A549 (cell line): Measurements from ENCODE around the gene PIP5K1B. TPM values are rescaled to one million over a fixed set of nuclear protein-coding genes. Genes with fewer than 3 reads are reported as not detected.

ENCODE experiments used
- ATAC-seq, 2 experiments: fragments of 200-7000 bp in 1 of 2; fragments of >200 bp in 1 of 2; cut with Nextera tagmentation in 1 of 2; cut with Tn5 transposase in 1 of 2; 3 replicates each; pipeline versions ENCODE4 v1.8.0 to v1.9.1; 2018 to 2020; ENCODE audit warnings: mild to moderate bottlenecking in 1 of 2, moderate library complexity in 1 of 2
- CTCF ChIA-PET: fragments of 300-600 bp; sonication (Branson Sonifier 250); formaldehyde crosslinking; extraction: SDS; loops from one replicate; lab custom pipeline; 2021; ENCODE audit warnings: antibody characterized with exemption, inconsistent platforms; lab: Yijun Ruan, JAX
- POLR2A ChIA-PET: fragments of 350-600 bp; formaldehyde crosslinking; extraction: SDS; loops from one replicate; lab custom pipeline; 2021; ENCODE audit warnings: antibody characterized with exemption, inconsistent platforms; lab: Yijun Ruan, JAX
- DNase-seq, 2 experiments: peaks; one replicate each; pipeline versions ENCODE4 v3.0.0 to v3.0.0-alpha.2; 2011 to 2016; ENCODE audit warnings: low read depth in 1 of 2, low spot score in 1 of 2
- FAIRE-seq: peaks from 2 replicates; lab custom pipeline; 2011; peaks lifted over from hg19 to GRCh38; lab: Jason Lieb, UNC
- H3K27ac ChIP-seq, 2 experiments: fragments of >200 bp; sonication (Bioruptor Twin); formaldehyde crosslinking; 3 replicates each; pipeline ENCODE4 v1.5.1; 2016 to 2017
- H3K4me1 ChIP-seq: fragments of >200 bp; sonication (Bioruptor Twin); formaldehyde crosslinking; 3 replicates; pipeline ENCODE4 v1.6.1; 2016
- H3K4me2 ChIP-seq: fragments of >200 bp; sonication (Bioruptor Twin); formaldehyde crosslinking; 3 replicates; pipeline ENCODE4 v1.6.1; 2016
- H3K4me3 ChIP-seq: fragments of >200 bp; sonication (Bioruptor Twin); formaldehyde crosslinking; 3 replicates; pipeline ENCODE4 v1.5.1; 2016
- H3K9me3 ChIP-seq: fragments of >200 bp; sonication (Bioruptor Twin); formaldehyde crosslinking; 3 replicates; pipeline ENCODE4 v1.6.1; 2016
- ATOH8 ChIP-seq: fragments of 250-450 bp; sonication (Bioruptor Pico); IDR thresholded peaks from 2 replicates; pipeline ENCODE4 v1.5.0; 2020; ENCODE audit warnings: low read depth, mild to moderate bottlenecking, moderate library complexity
- BCL3 ChIP-seq: fragments of >200 bp; sonication (Bioruptor Twin); formaldehyde crosslinking; IDR thresholded peaks from 3 replicates; pipeline ENCODE4 v1.6.1; 2016
- CBX2 ChIP-seq: fragments of 200-600 bp; sonication (generic); IDR thresholded peaks from 2 replicates; pipeline ENCODE4 v1.6.1; 2016; ENCODE audit warnings: low read depth, mild to moderate bottlenecking, borderline replicate concordance
- CHD2 ChIP-seq: fragments of 150-350 bp; IDR thresholded peaks from 2 replicates; pipeline ENCODE4 v1.6.1; 2014; ENCODE audit warnings: low read length; ENCODE audit not compliant: partially characterized antibody
- FOXS1 ChIP-seq: fragments of 250-450 bp; sonication (Bioruptor Pico); IDR thresholded peaks from 2 replicates; pipeline ENCODE4 v1.5.0; 2020; ENCODE audit warnings: mild to moderate bottlenecking, moderate library complexity
- HDAC2 ChIP-seq: fragments of 200-600 bp; sonication (generic); IDR thresholded peaks from 2 replicates; pipeline ENCODE4 v1.6.1; 2016
- HES2 ChIP-seq: fragments of >200 bp; sonication (Bioruptor Twin); formaldehyde crosslinking; IDR thresholded peaks from 2 replicates; pipeline ENCODE4 v1.6.1; 2016
- HMGXB4 ChIP-seq: fragments of 250-450 bp; sonication (Bioruptor Pico); IDR thresholded peaks from 2 replicates; pipeline ENCODE4 v1.5.0; 2021; ENCODE audit warnings: mild to moderate bottlenecking, moderate library complexity, borderline replicate concordance
- HOXB5 ChIP-seq: fragments of 250-450 bp; sonication (Bioruptor Pico); IDR thresholded peaks from 2 replicates; pipeline ENCODE4 v1.5.0; 2020; ENCODE audit warnings: mild to moderate bottlenecking, moderate library complexity
- JUN ChIP-seq, 2 experiments: fragments of >200 bp; sonication (Bioruptor Twin); formaldehyde crosslinking; IDR thresholded peaks; 2 replicates in 1 of 2; 3 replicates in 1 of 2; pipeline ENCODE4 v1.6.1; 2016 to 2017
- KDM5A ChIP-seq: fragments of 200-600 bp; sonication (generic); IDR thresholded peaks from 2 replicates; pipeline ENCODE4 v1.6.1; 2016; ENCODE audit warnings: antibody characterized with exemption, mild to moderate bottlenecking
- MAFK ChIP-seq: fragments of 450-650 bp; IDR thresholded peaks from 2 replicates; pipeline ENCODE4 v1.6.1; 2014; ENCODE audit not compliant: partially characterized antibody
- NFE2L2 ChIP-seq: fragments of 150-350 bp; conservative IDR thresholded peaks from 2 replicates; pipeline ENCODE4 v1.6.1; 2014; ENCODE audit warnings: low read length
- RNF2 ChIP-seq: fragments of 200-600 bp; sonication (generic); IDR thresholded peaks from 2 replicates; pipeline ENCODE4 v1.6.1; 2016; ENCODE audit warnings: low read depth, mild to moderate bottlenecking, antibody characterized with exemption, moderate library complexity, borderline replicate concordance
- SMC3 ChIP-seq: fragments of >200 bp; sonication (Bioruptor Twin); formaldehyde crosslinking; IDR thresholded peaks from 3 replicates; pipeline ENCODE4 v1.6.1; 2018; ENCODE audit warnings: inconsistent platforms
- TFCP2L1 ChIP-seq: fragments of 250-450 bp; sonication (Bioruptor Pico); IDR thresholded peaks from 2 replicates; pipeline ENCODE4 v1.5.0; 2021; ENCODE audit warnings: mild to moderate bottlenecking
- USF2 ChIP-seq: fragments of 450-650 bp; IDR thresholded peaks from 2 replicates; pipeline ENCODE4 v1.6.1; 2014; ENCODE audit warnings: antibody characterized with exemption
- ZC3H11A ChIP-seq: fragments of 450-650 bp; IDR thresholded peaks from 2 replicates; pipeline ENCODE4 v1.6.1; 2014; ENCODE audit warnings: antibody characterized with exemption, mild to moderate bottlenecking
- ZFP36 ChIP-seq: fragments of 450-650 bp; IDR thresholded peaks from 2 replicates; pipeline ENCODE4 v1.6.1; 2014; ENCODE audit warnings: borderline replicate concordance; ENCODE audit not compliant: partially characterized antibody
- ZSCAN20 ChIP-seq: fragments of 250-450 bp; sonication (Bioruptor Pico); IDR thresholded peaks from 2 replicates; pipeline ENCODE4 v1.8.0; 2022; ENCODE audit warnings: mild to moderate bottlenecking, moderate library complexity
- WGBS: methylation state at CpG from one replicate; pipeline ENCODE4 v1.1.6; 2017; ENCODE audit errors: missing lambda C conversion rate; 5-methylcytosine and 5-hydroxymethylcytosine counted together
- polyA plus RNA-seq, 4 experiments: library from polyadenylated mRNA; depleted of rRNA in 3 of 4; stranded (reverse); fragments of >200 nt; fragmentation: RNase III in 1 of 4; extraction: RNeasy Plus Mini Kit Qiagen cat#74134 plus additional on column Dnase treatment in 1 of 4; gene quantifications; 2 replicates in 3 of 4; 3 replicates in 1 of 4; pipeline ENCODE4 v1.2.3, GENCODE V29; 2011 to 2017
- TF ChIP-seq, protein P1 (sequence below): fragments of >200 bp; sonication (Bioruptor Twin); formaldehyde crosslinking; IDR thresholded peaks from 3 replicates; pipeline ENCODE4 v1.5.1; 2016
- TF ChIP-seq, protein P2 (sequence below): IDR thresholded peaks from 2 replicates; pipeline ENCODE4 v1.6.1; 2012

Gene PIP5K1B
- polyA plus RNA-seq, 2 of the 4 experiments (the other 2 are of a cell fraction) = not detected

GRCh38 chr9:68804911-68805889, 100.2 kb downstream of the PIP5K1B start:
- no peak overlapping the region for H3K4me3 ChIP-seq
- WGBS = 6% methylated on average over 9 of the region's 11 CpGs
- no peaks in the 10 kb centered on the region for H3K4me1 ChIP-seq
- ChIA-PET POLR2A (no interaction called here), CTCF (no interaction called here)
- TF ChIP-seq ZFP36 = no peak
- no peak for TF ChIP-seq HDAC2
- no peak for TF ChIP-seq ATOH8
- no peak for TF ChIP-seq KDM5A
- H3K4me2 ChIP-seq = no peak overlapping the region
- ATAC-seq (no peak), FAIRE-seq (no peak), DNase-seq (no peak)
- H3K27ac ChIP-seq = no peak overlapping the region
- H3K9me3 ChIP-seq = no peaks in the 10 kb centered on the region

- DNase-seq (no peak), FAIRE-seq (no peak)
- POLR2A ChIA-PET = no interaction called here
- no peak overlapping the region for H3K4me2 ChIP-seq
- TF ChIP-seq NFE2L2 = no peak
- TF ChIP-seq ZSCAN20 (CRISPR knock-in tag) = no peak
- TF ChIP-seq HMGXB4 = no peak
- TF ChIP-seq MAFK = no peak
- no peak for TF ChIP-seq HES2
- TF ChIP-seq, protein P1, sequence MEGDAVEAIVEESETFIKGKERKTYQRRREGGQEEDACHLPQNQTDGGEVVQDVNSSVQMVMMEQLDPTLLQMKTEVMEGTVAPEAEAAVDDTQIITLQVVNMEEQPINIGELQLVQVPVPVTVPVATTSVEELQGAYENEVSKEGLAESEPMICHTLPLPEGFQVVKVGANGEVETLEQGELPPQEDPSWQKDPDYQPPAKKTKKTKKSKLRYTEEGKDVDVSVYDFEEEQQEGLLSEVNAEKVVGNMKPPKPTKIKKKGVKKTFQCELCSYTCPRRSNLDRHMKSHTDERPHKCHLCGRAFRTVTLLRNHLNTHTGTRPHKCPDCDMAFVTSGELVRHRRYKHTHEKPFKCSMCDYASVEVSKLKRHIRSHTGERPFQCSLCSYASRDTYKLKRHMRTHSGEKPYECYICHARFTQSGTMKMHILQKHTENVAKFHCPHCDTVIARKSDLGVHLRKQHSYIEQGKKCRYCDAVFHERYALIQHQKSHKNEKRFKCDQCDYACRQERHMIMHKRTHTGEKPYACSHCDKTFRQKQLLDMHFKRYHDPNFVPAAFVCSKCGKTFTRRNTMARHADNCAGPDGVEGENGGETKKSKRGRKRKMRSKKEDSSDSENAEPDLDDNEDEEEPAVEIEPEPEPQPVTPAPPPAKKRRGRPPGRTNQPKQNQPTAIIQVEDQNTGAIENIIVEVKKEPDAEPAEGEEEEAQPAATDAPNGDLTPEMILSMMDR = no peak
- TF ChIP-seq CBX2 = no peak
- no peak for TF ChIP-seq USF2
- no peak for TF ChIP-seq TFCP2L1
- TF ChIP-seq FOXS1 (CRISPR knock-in tag) = no peak
- no peak for TF ChIP-seq RNF2
- TF ChIP-seq, protein P2, sequence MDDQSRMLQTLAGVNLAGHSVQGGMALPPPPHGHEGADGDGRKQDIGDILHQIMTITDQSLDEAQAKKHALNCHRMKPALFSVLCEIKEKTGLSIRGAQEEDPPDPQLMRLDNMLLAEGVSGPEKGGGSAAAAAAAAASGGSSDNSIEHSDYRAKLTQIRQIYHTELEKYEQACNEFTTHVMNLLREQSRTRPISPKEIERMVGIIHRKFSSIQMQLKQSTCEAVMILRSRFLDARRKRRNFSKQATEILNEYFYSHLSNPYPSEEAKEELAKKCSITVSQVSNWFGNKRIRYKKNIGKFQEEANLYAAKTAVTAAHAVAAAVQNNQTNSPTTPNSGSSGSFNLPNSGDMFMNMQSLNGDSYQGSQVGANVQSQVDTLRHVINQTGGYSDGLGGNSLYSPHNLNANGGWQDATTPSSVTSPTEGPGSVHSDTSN = no peak
- TF ChIP-seq BCL3 = no peak
- TF ChIP-seq CHD2 = no peak
- no peak for TF ChIP-seq HDAC2
- no peak for TF ChIP-seq ATOH8
- TF ChIP-seq JUN (IDR thresholded peaks at IDR 0.05) = no peak
- TF ChIP-seq ZC3H11A = no peak
- no peak for TF ChIP-seq SMC3
- TF ChIP-seq HOXB5 = no peak
- TF ChIP-seq, all 56 proteins: peak for 0
- Histone ChIP-seq H3K27ac (no peak overlapping the region), H3K9me3 (no peaks in the 10 kb centered on the region), H3K4me1 (no peaks in the 10 kb centered on the region), H3K4me3 (no peak overlapping the region)
- WGBS = 40% methylated on average over 3 of the region's 3 CpGs
- CTCF ChIA-PET = interaction anchor here (1.1 kb wide), 1 partner anchor 20 kb away, joined by 4 read pairs; no protein-coding TSS in a partner anchor
- ATAC-seq = no peak
Measured at GRCh38 chr9:68805890-68806517, 101.0 kb downstream of the PIP5K1B start.
